B cell (primary cell): ENCODE results near the gene HOXA10. TPM values are rescaled to one million over a fixed set of nuclear protein-coding genes. Genes with fewer than 3 reads are reported as not detected.

ENCODE experiments used
- ATAC-seq: fragments of 200-7000 bp; cut with Tn5 transposase; one replicate; pipeline ENCODE4 v1.10.0; 2021; ENCODE audit warnings: low read depth, mild to moderate bottlenecking, moderate number of reproducible peaks, moderate library complexity
- CTCF ChIA-PET: fragments of 350-600 bp; sonication (Branson Sonifier 250); formaldehyde crosslinking; loops from one replicate; lab custom pipeline; 2021; ENCODE audit warnings: antibody characterized with exemption, inconsistent platforms; lab: Charles Lee
- POLR2A ChIA-PET: fragments of 350-600 bp; sonication (Branson Sonifier 250); formaldehyde crosslinking; loops from one replicate; lab custom pipeline; 2021; ENCODE audit warnings: antibody characterized with exemption; lab: Charles Lee
- DNase-seq: peaks from one replicate; pipeline ENCODE4 v3.0.0; 2013
- H2AFZ ChIP-seq: 2 replicates; pipeline ENCODE4 v1.6.1; 2012; ENCODE audit warnings: mild to moderate bottlenecking, low read depth, low read length; ENCODE audit not compliant: insufficient read depth, poor library complexity, severe bottlenecking
- H3K27ac ChIP-seq, 2 donors: 1 replicate in 1 of 2; 2 replicates in 1 of 2; pipeline ENCODE4 v1.5.1; 2012 to 2013; ENCODE audit warnings: low read length in 2 of 2, mild to moderate bottlenecking in 2 of 2, moderate library complexity in 1 of 2
- H3K27me3 ChIP-seq, 4 experiments: fragments of 200-600 bp in 1 of 4; sonication (generic) in 1 of 4; replicated peaks in 1 of 4; 1 replicate in 2 of 4; 2 replicates in 2 of 4; pipeline versions ENCODE4 v1.6.1 to v1.7.0; 2013 to 2016; ENCODE audit warnings: low read length in 3 of 4, mild to moderate bottlenecking in 2 of 4, mixed read lengths in 1 of 4, moderate library complexity in 1 of 4; ENCODE audit not compliant: insufficient read depth in 4 of 4, control insufficient read depth in 3 of 4; ENCODE audit errors: control extremely low read depth in 1 of 4
- H3K36me3 ChIP-seq, 2 experiments: replicated peaks in 1 of 2; 1 replicate in 1 of 2; 2 replicates in 1 of 2; pipeline versions ENCODE4 v1.6.1 to v1.7.1; 2013; ENCODE audit warnings: low read length in 1 of 2; ENCODE audit not compliant: insufficient read depth in 2 of 2, control insufficient read depth in 1 of 2; ENCODE audit errors: control extremely low read depth in 1 of 2, extremely low read depth in 1 of 2
- H3K4me1 ChIP-seq, 2 donors: fragments of 200-600 bp in 1 of 2; sonication (generic) in 1 of 2; 1 replicate in 1 of 2; 2 replicates in 1 of 2; pipeline versions ENCODE4 v1.5.1 to v1.6.1; 2013 to 2017; ENCODE audit warnings: low read length in 2 of 2; ENCODE audit not compliant: control insufficient read depth in 2 of 2, insufficient read depth in 2 of 2
- H3K4me2 ChIP-seq: replicated peaks from 2 replicates; pipeline ENCODE3; 2012; ENCODE audit warnings: mild to moderate bottlenecking, low read depth, low read length; ENCODE audit not compliant: poor library complexity, severe bottlenecking
- H3K4me3 ChIP-seq, 5 experiments: fragments of 200-600 bp in 1 of 5; sonication (generic) in 1 of 5; 1 replicate in 3 of 5; 2 replicates in 2 of 5; pipeline versions ENCODE4 v1.5.1 to v1.7.0; 2011 to 2016; ENCODE audit warnings: low read length in 4 of 5, mild to moderate bottlenecking in 4 of 5, low read depth in 2 of 5, control low read depth in 1 of 5, moderate library complexity in 1 of 5; ENCODE audit not compliant: insufficient read depth in 1 of 5; ENCODE audit errors: control extremely low read depth in 1 of 5, extremely low read depth in 1 of 5
- H3K79me2 ChIP-seq: fragments of 200-600 bp; sonication (generic); one replicate; pipeline ENCODE4 v1.6.0; 2016; ENCODE audit warnings: low read length; ENCODE audit not compliant: control insufficient read depth, insufficient read depth
- H3K9ac ChIP-seq: fragments of 200-600 bp; sonication (generic); 2 replicates; pipeline ENCODE4 v1.6.1; 2017; ENCODE audit warnings: mild to moderate bottlenecking, low read length, moderate library complexity
- H3K9me3 ChIP-seq, 3 donors: one replicate each; pipeline versions ENCODE4 v1.6.1 to v1.7.1; 2013; ENCODE audit warnings: low read length in 2 of 3; ENCODE audit not compliant: control insufficient read depth in 2 of 3, insufficient read depth in 1 of 3; ENCODE audit errors: control extremely low read depth in 1 of 3
- H4K20me1 ChIP-seq: 2 replicates; pipeline ENCODE4 v1.6.0; 2012; ENCODE audit warnings: mild to moderate bottlenecking, low read length; ENCODE audit not compliant: insufficient read depth, control insufficient read depth, poor library complexity, severe bottlenecking
- H3K27ac Mint-ChIP-seq: one replicate; pipeline ENCODE4 v1.8.0; 2021; ENCODE audit warnings: mixed read lengths
- H3K27me3 Mint-ChIP-seq: one replicate; pipeline ENCODE4 v1.8.0; 2021; ENCODE audit warnings: mixed read lengths
- H3K4me1 Mint-ChIP-seq: one replicate; pipeline ENCODE4 v1.8.0; 2021; ENCODE audit warnings: mixed read lengths
- H3K4me3 Mint-ChIP-seq: one replicate; pipeline ENCODE4 v1.8.0; 2021; ENCODE audit warnings: mixed read lengths
- H3K9me3 Mint-ChIP-seq: one replicate; pipeline ENCODE4 v1.8.0; 2022; ENCODE audit warnings: mixed read lengths; ENCODE audit not compliant: insufficient read depth
- EZH2 ChIP-seq: IDR thresholded peaks from 2 replicates; pipeline ENCODE4 v1.6.1; 2012; ENCODE audit warnings: borderline replicate concordance, low read depth, mild to moderate bottlenecking, moderate library complexity, low read length; ENCODE audit not compliant: insufficient read depth, poor library complexity, severe bottlenecking
- WGBS: methylation state at CpG from one replicate; pipeline ENCODE4 v1.1.5; 2013; ENCODE audit warnings: missing lambda C conversion rate; ENCODE audit not compliant: insufficient coverage; 5-methylcytosine and 5-hydroxymethylcytosine counted together
- intact Hi-C: fragments of 100-400 bp; cut with micrococcal nuclease; formaldehyde crosslinking; loops from one replicate; pipeline ENCODE4 v1.10.0; 2022
- polyA plus RNA-seq: library from polyadenylated mRNA; depleted of rRNA; stranded (reverse); fragments of >200 nt; gene quantifications from 2 replicates; pipeline ENCODE4 v1.2.3, GENCODE V29; 2012
- total RNA-seq, 2 donors: library from RNA; stranded (reverse); fragments of 120-200 nt in 1 of 2; gene quantifications; 1 replicate in 1 of 2; 2 replicates in 1 of 2; pipeline versions ENCODE4 v1.2.3 to v1.2.4, GENCODE V29; 2013 to 2022
- TF ChIP-seq, protein P1 (sequence below): fragments of 200-600 bp; IDR thresholded peaks from one replicate; pipeline ENCODE4 v1.8.0; 2022; ENCODE audit warnings: antibody characterized with exemption, mild to moderate bottlenecking

HOXA10 gene
- total and polyA plus RNA-seq, 2 donors (not counting 1 experiment from before 2014, with no cell fraction given), result not detected

DNA sequence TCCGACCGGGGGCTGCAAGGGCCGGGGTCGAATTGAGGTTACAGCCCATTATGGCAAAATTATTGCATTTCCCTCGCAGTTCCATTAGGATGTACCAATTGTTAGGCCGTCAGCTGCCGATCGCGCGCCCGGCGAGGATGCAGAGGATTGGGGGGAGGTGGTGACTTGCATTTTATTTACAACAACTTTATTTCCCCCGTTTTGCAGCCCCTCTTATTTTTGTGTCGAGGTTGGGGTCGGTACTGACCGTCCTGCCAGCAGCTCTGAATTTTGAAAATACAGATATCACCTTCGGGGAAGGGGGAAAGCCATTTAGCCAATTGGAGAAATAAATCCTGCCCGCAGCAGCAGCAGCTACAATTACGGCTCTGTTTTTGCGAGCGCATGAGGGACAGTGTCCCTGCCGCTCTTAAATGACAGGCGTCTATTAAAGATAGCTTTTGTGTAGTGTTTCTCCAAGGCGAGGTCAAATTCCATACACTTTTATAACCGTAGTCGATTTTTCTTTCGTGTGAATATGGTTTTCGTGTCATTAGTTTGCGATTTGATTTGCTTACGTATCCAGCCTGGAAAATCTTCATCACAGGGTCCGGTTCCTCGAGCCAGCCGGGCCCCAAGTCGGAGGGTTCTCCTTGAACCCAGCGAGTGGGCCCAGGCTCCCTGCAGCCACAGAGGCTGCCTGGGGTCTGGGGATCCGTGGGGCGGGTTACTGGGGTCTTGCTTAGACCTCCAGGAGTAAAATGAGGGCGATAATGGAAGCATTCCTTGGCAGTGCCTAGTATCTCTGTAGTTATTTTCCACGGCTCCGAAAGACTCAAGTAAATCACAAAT, 30.0 kb downstream of the HOXA10 start:
- Histone ChIP-seq H3K4me3 (no peak overlapping the region), H2AFZ (no peak overlapping the region), H3K9ac (no peak overlapping the region), H3K27ac (no peak overlapping the region), H3K4me1 (peaks cover 19 to 21% of the 10 kb centered on the region in 2 donors), H3K79me2 (no peaks in the 10 kb centered on the region), H3K27me3 (peaks cover 0 to 67% (median 37%) of the 10 kb centered on the region in 4 experiments), H3K9me3 (peaks cover 0 to 59% (median 0%) of the 10 kb centered on the region in 3 donors), H3K36me3 (no peaks in the 10 kb centered on the region), H3K4me2 (peak overlapping the region; percentile 17), H4K20me1 (no peaks in the 10 kb centered on the region)
- intact Hi-C loops, result no loop called here
- Mint-ChIP-seq H3K4me3 (no peak overlapping the region), H3K9me3 (no peaks in the 10 kb centered on the region), H3K27me3 (peaks cover 57% of the 10 kb centered on the region), H3K27ac (no peak overlapping the region), H3K4me1 (peaks cover 17% of the 10 kb centered on the region)
- CTCF ChIA-PET, result interaction anchor here (1.0 to 1.7 kb wide), 6 partner anchors 13 to 461 kb away, joined by 3 to 7 read pairs (median 3); no protein-coding TSS in a partner anchor
- ATAC-seq, result no peak
- 90% methylated on average over 26 of the region's 40 CpGs for WGBS
- TF ChIP-seq, protein P1, sequence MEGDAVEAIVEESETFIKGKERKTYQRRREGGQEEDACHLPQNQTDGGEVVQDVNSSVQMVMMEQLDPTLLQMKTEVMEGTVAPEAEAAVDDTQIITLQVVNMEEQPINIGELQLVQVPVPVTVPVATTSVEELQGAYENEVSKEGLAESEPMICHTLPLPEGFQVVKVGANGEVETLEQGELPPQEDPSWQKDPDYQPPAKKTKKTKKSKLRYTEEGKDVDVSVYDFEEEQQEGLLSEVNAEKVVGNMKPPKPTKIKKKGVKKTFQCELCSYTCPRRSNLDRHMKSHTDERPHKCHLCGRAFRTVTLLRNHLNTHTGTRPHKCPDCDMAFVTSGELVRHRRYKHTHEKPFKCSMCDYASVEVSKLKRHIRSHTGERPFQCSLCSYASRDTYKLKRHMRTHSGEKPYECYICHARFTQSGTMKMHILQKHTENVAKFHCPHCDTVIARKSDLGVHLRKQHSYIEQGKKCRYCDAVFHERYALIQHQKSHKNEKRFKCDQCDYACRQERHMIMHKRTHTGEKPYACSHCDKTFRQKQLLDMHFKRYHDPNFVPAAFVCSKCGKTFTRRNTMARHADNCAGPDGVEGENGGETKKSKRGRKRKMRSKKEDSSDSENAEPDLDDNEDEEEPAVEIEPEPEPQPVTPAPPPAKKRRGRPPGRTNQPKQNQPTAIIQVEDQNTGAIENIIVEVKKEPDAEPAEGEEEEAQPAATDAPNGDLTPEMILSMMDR, result peak; percentile 24
- TF ChIP-seq EZH2, result no peak
- POLR2A ChIA-PET, result no interaction called here
- no peak for DNase-seq
